Measurements from ENCODE around the gene KCNB1. TPM values are rescaled to one million over a fixed set of nuclear protein-coding genes. Genes with fewer than 3 reads are reported as not detected.
A peak's percentile ranks its signal among the peaks of the same experiment; 100 is the strongest.

The KCNB1 gene
- total RNA-seq, 2 experiments from 2014 or later, result not detected

DNA sequence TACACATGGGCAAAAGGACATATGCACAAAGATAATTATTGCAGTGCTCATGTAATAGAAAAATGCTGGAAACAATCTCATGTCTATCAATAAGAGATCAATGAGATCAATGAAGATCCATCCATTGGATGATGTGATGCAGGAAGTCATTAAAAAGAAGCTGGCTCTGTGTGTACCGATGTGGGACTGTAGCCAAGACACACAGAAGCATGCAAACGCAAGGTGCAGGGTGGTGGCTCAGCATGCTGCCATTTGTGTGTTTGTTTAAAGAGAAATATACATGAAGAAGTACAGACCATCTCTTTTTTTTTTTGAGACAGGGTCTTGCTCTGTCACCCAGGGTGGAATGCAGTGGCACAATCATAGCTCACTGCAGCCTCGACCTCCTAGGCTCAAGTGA lies 33.1 kb upstream of the KCNB1 start:
- ChIA-PET CTCF (interaction anchor here (0.6 kb wide), 1 partner anchor 184 kb away, joined by 3 read pairs; no protein-coding TSS in a partner anchor), POLR2A (no interaction called here)
- intact Hi-C loops (cut with DNase I, micrococcal nuclease), result no loop called here
- H3K27ac Mint-ChIP-seq, result no peak overlapping the region
- peaks cover 19% of the 10 kb centered on the region for H3K27me3 Mint-ChIP-seq
- no peak for ATAC-seq
- H3K36me3 Mint-ChIP-seq (ENCODE audit: low read depth), result no peaks in the 10 kb centered on the region
- H3K4me3 Mint-ChIP-seq, result no peak overlapping the region
- no peaks in the 10 kb centered on the region for H3K9me3 Mint-ChIP-seq (ENCODE audit: low read depth)
- no peaks in the 10 kb centered on the region for H3K4me1 Mint-ChIP-seq
- no peak for DNase-seq

DNA sequence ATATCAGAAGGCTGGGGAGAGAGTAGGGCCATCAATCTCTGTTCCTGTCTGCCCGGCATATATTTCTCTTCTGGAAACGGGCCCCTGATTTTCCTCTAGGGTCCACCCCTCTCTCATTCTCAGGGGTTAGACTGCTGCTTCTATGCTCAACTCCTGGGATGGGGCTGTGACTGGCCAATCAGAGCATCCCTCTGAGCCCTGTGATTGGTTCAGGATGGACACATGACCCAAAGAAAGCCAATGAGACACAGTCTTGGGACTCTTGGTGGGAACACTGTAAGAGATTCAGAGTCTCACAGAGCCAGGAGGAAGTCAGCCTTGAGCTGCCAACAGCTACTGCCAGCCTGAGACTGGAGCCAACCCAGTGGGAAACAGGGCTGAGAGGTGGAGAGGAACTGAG lies 31.0 kb upstream of the KCNB1 start:
- CTCF ChIA-PET, result interaction anchor here (1.1 kb wide), 1 partner anchor 180 kb away, joined by 3 read pairs; no protein-coding TSS in a partner anchor
- Mint-ChIP-seq H3K4me3 (no peak overlapping the region), H3K27ac (no peak overlapping the region), H3K36me3 (ENCODE audit: low read depth) (no peaks in the 10 kb centered on the region), H3K4me1 (peaks cover under 1% of the 10 kb centered on the region), H3K9me3 (ENCODE audit: low read depth) (no peaks in the 10 kb centered on the region), H3K27me3 (peaks cover 29% of the 10 kb centered on the region)
- DNase-seq, result no peak
- no peak for ATAC-seq
- POLR2A ChIA-PET, result no interaction called here
- intact Hi-C loops (cut with DNase I, micrococcal nuclease), result no loop called here

DNA sequence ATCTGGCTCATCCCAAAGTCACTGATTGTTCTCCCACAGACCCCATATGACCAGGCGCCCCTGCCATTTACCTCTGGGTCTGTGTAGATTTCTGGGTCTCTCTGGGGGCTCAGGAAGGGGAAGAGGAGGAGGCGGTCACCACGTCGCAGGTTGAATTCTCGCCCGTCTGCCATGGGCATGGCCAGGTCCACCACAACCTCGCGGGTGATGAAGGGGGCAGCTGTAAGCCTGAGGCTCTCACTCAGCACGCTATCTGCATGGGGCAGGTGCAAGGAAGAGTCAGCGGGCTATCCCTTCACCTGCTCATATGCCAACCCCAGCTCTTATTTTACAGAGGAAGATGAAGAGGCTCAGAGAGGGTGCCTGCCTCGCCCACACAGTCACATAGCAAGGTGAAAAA lies 30.5 kb upstream of the KCNB1 start:
- Mint-ChIP-seq H3K36me3 (ENCODE audit: low read depth) (no peaks in the 10 kb centered on the region), H3K4me3 (no peak overlapping the region), H3K27ac (no peak overlapping the region), H3K4me1 (peaks cover 2% of the 10 kb centered on the region), H3K27me3 (peaks cover 29% of the 10 kb centered on the region), H3K9me3 (ENCODE audit: low read depth) (no peaks in the 10 kb centered on the region)
- DNase-seq (no peak), ATAC-seq (no peak)
- POLR2A ChIA-PET, result no interaction called here
- CTCF ChIA-PET, result interaction anchor here (0.5 kb wide), 1 partner anchor 181 kb away, joined by 3 read pairs; no protein-coding TSS in a partner anchor
- intact Hi-C loops (cut with DNase I, micrococcal nuclease), result no loop called here

DNA sequence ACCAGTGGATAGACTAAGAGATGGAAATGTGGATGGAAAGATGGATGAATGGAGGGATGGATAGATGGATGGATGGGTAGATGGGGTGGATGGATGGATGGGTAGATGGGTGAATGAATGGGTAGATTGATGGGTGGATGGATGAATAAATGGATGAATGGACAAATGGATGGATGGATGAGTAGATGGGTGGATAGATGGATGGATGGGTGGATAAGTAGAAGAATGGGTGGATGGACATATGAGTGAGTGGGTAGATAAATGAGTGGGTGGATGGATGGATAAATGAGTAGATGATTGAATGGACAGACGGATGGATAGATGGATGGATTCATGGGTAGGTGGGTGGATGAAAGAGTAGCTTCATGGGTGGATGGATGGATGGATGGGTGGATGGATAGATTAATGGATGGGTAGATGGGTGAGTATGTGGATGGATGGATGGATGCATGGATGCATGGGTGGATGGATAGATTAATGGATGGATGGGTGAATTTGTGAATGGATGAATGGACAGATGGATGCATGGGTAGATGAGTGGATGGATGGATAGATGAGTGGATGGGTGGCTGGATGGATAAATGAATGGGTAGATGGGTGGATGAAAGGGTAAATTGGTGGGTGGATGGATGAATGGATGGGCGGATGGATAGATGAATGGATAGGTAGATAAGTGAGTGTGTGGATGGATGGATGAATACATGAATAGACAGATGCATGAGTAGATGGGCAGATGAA lies 29.5 kb upstream of the KCNB1 start:
- POLR2A ChIA-PET, result no interaction called here
- no peaks in the 10 kb centered on the region for H3K9me3 Mint-ChIP-seq (ENCODE audit: low read depth)
- CTCF ChIA-PET, result interaction anchor here (1.7 kb wide), 1 partner anchor 9 kb away, joined by 4 read pairs; no protein-coding TSS in a partner anchor

DNA sequence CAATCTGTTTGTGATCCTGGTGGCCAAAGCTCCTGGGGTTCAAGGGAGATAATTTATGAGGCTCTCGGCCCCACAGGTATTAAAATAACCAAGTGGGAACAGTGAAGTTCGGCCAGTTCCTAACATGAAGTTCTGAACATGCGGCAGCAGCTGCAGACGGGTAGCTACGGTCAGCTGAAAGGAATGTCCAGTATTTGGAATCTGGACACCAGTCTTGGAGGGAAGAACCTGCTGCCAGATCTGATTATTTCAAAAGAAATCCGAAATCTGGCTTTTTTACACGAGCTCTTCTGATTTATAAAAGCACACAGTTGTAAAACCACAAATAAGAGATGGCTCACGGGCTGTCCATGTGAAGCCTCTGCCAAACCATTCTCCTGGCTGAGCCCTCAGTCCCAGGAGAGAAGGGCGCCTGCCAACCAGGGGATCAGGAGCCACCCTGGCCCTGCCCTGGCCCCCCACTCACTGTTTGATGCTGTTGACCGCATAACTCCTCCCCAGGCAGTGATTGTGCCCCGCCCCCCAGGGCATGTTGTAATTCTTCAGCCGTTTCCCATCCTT lies 28.2 kb upstream of the KCNB1 start:
- peaks cover 34% of the 10 kb centered on the region for H3K27me3 Mint-ChIP-seq
- ChIA-PET CTCF (interaction anchor here (0.7 to 1.7 kb wide), 4 partner anchors 10 to 177 kb away, joined by 3 to 4 read pairs (median 3); no protein-coding TSS in a partner anchor), POLR2A (interaction anchor here (0.6 kb wide), 1 partner anchor 26 kb away, joined by 4 read pairs; no protein-coding TSS in a partner anchor)
- DNase-seq, result no peak
- no peak for ATAC-seq
- H3K4me3 Mint-ChIP-seq, result no peak overlapping the region
- no peaks in the 10 kb centered on the region for H3K9me3 Mint-ChIP-seq (ENCODE audit: low read depth)
- peaks cover 2% of the 10 kb centered on the region for H3K4me1 Mint-ChIP-seq
- intact Hi-C loops (cut with DNase I, micrococcal nuclease), result no loop called here
- no peaks in the 10 kb centered on the region for H3K36me3 Mint-ChIP-seq (ENCODE audit: low read depth)
- no peak overlapping the region for H3K27ac Mint-ChIP-seq

More for the DNA sequence above, 29.5 kb upstream of the KCNB1 start:
- no peak for ATAC-seq
- Mint-ChIP-seq H3K27ac (no peak overlapping the region), H3K4me3 (no peak overlapping the region), H3K36me3 (ENCODE audit: low read depth) (no peaks in the 10 kb centered on the region), H3K27me3 (peaks cover 32% of the 10 kb centered on the region), H3K4me1 (peaks cover 2% of the 10 kb centered on the region)
- intact Hi-C loops (cut with DNase I, micrococcal nuclease), result no loop called here
- DNase-seq, result no peak

DNA sequence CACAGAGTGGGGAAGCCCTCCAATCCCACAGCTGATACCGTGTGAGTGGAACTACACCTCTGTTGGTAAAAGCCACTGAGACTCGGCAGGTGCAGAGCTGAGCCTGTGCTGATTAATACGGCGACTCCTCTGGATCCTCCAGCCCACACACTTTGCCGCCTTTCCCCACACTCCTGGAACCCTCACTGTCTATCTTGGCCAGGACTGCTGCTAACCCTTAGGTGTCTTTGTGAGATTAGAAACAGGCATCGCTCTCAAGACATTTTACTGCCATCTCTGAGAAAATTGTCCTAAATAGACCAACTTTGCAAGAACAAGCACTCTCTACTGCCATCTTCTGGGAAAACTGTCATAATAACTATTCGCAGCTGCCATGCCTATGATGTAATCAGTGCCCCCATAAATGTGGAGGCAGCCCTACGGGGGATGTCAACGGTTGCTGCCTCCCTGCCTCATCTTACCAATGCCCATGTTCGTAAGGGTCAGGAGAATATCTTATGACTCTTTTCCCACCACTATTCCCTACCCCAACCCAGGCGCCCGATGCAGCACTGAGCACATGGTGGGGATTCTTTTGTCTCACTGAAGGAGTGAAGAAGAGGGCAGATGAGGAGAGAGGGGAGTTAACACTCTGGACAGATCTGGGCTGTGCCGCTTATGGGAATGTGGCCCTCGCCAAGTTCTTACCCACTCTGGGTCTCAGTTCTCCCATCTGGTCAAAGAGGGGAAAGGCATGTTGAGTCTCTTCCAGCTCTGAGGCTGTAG lies 26.1 kb upstream of the KCNB1 start:
- intact Hi-C loops (cut with DNase I, micrococcal nuclease), result loop anchor here in 1 of 2 experiments (1.0 kb wide), 1 partner anchor 174 kb away; no protein-coding TSS in a partner anchor
- ATAC-seq (no peak), DNase-seq (peak; percentile 8)
- Mint-ChIP-seq H3K4me1 (peaks cover 2% of the 10 kb centered on the region), H3K36me3 (ENCODE audit: low read depth) (no peaks in the 10 kb centered on the region), H3K9me3 (ENCODE audit: low read depth) (no peaks in the 10 kb centered on the region), H3K27me3 (peaks cover 30% of the 10 kb centered on the region), H3K27ac (no peak overlapping the region), H3K4me3 (no peak overlapping the region)
- ChIA-PET CTCF (interaction anchor here (0.6 to 2.0 kb wide), 8 partner anchors 33 to 185 kb away, joined by 3 to 5 read pairs (median 4); no protein-coding TSS in a partner anchor), POLR2A (no interaction called here)

DNA sequence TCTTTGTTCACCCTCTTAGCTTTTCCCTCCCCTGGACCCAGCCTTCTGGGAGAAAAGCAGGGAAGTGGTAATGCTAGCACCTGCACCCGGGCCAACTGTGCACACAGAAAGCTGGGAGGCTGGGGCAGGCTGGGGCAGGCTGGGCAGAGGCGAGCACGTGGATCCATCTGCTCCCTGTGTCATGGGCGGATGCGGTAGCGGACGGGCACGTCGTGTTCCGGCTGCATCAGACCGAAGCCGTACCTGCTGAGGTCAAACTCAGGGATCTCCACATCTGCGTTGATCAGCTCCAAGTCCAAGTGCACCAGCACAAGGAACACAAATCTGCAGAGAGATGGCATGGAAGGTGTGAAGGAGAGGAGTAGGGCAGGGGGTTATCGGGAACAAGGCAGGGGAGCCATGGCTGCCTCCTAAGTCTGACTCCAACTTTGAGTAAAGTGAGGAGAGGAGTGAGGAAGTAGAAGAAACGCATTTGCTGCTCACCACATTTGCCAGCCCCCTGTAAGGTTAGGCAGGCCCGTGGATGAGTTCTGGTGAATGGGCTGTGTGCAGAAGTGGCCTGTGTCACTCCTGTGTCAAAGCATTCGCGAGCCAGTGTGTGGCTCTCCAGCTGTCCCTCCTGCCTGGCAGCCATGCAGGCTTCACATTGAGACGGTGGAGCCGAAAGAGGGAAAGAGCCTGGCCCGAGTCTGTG lies 25.4 kb upstream of the KCNB1 start:
- no peak overlapping the region for H3K4me3 Mint-ChIP-seq
- H3K27me3 Mint-ChIP-seq, result peaks cover 30% of the 10 kb centered on the region
- H3K9me3 Mint-ChIP-seq (ENCODE audit: low read depth), result no peaks in the 10 kb centered on the region

DNA sequence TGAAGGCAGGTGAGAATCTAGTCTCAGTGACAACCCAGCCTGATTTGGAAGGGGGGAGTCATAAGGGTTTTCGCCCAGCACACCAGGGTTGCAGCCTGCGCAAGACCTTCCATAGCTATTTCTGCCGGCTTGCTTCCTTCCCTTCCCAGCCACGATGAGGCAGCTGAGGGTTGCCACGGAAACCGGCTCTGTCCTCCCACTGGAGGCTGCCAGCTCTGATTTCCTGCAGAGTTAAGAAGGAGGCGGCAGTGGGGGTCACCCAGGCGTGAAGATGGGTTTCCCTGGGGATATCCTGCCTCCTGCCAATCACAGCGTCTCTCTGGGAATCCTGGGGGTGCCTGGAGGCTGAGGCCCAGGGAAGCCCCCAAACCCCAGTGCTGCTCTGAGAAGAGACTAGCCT lies 23.1 kb upstream of the KCNB1 start:
- peaks cover 27% of the 10 kb centered on the region for H3K27me3 Mint-ChIP-seq
- intact Hi-C loops (cut with DNase I, micrococcal nuclease), result no loop called here
- no peak for ATAC-seq
- no peak overlapping the region for H3K27ac Mint-ChIP-seq
- H3K4me1 Mint-ChIP-seq, result peaks cover 2% of the 10 kb centered on the region
- DNase-seq, result no peak
- no peaks in the 10 kb centered on the region for H3K9me3 Mint-ChIP-seq (ENCODE audit: low read depth)
- H3K36me3 Mint-ChIP-seq (ENCODE audit: low read depth), result no peaks in the 10 kb centered on the region
- POLR2A ChIA-PET, result no interaction called here
- no peak overlapping the region for H3K4me3 Mint-ChIP-seq
- CTCF ChIA-PET, result interaction anchor here (0.9 to 1.1 kb wide), 3 partner anchors 12 to 175 kb away, joined by 3 read pairs; no protein-coding TSS in a partner anchor

More for the DNA sequence above, 25.4 kb upstream of the KCNB1 start:
- intact Hi-C loops (cut with DNase I, micrococcal nuclease), result loop anchor here in 1 of 2 experiments (1.0 kb wide), 1 partner anchor 174 kb away; no protein-coding TSS in a partner anchor
- no peak for ATAC-seq
- no peak for DNase-seq
- Mint-ChIP-seq H3K36me3 (ENCODE audit: low read depth) (no peaks in the 10 kb centered on the region), H3K4me1 (peaks cover 2% of the 10 kb centered on the region), H3K27ac (no peak overlapping the region)
- ChIA-PET POLR2A (no interaction called here), CTCF (interaction anchor here (0.6 to 2.0 kb wide), 11 partner anchors 8 to 185 kb away, joined by 3 to 5 read pairs (median 4); no protein-coding TSS in a partner anchor)

DNA sequence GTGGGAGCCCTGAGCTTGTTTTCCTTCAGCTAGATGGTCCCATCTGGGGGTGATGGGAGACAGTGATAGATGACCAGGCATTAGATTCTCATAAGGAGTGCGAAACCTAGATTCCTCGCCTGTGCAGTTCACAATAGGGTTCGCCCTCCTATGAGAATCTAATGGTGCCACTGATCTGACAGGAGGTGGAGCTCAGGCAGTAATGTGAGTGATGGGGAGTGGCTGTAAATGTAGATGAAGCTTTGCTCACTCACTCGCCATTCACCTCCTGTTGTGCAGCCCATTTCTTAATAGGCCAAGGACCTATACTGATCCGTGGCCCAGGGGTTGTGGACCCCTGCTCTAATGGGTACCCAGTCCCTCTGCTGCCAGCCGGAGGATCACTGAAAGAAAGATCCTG lies 20.7 kb upstream of the KCNB1 start:
- no peak overlapping the region for H3K27ac Mint-ChIP-seq
- ATAC-seq, result no peak
- ChIA-PET POLR2A (no interaction called here), CTCF (no interaction called here)
- no peaks in the 10 kb centered on the region for H3K9me3 Mint-ChIP-seq (ENCODE audit: low read depth)
- no peak for DNase-seq
- intact Hi-C loops (cut with DNase I, micrococcal nuclease), result no loop called here
- no peaks in the 10 kb centered on the region for H3K4me1 Mint-ChIP-seq
- H3K4me3 Mint-ChIP-seq, result no peak overlapping the region
- H3K27me3 Mint-ChIP-seq, result peaks cover 24% of the 10 kb centered on the region
- no peaks in the 10 kb centered on the region for H3K36me3 Mint-ChIP-seq (ENCODE audit: low read depth)

DNA sequence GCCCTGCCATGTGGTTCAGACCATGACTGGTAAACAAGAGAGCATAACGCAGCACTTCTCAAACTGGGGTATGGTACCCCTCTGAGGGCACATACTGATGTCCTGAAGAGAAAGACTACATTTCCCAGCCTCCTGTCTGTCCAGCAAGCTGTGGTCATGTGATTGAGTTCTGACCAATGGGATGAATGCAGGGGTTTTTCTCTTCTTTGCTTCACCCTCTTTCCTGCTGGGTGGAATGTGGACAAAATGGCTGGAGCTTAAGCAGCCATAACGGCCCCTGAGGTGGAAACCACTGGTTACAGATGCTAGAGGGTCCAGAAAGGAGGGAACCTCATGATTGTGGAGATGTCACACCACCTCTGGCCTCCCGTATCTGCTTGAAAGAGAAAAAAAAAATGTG lies 19.4 kb upstream of the KCNB1 start:
- intact Hi-C loops (cut with DNase I, micrococcal nuclease), result no loop called here
- H3K4me1 Mint-ChIP-seq, result no peaks in the 10 kb centered on the region
- ChIA-PET POLR2A (interaction anchor here (0.7 kb wide), 1 partner anchor 88 kb away, joined by 10 read pairs; no protein-coding TSS in a partner anchor), CTCF (no interaction called here)
- no peaks in the 10 kb centered on the region for H3K36me3 Mint-ChIP-seq (ENCODE audit: low read depth)
- H3K9me3 Mint-ChIP-seq (ENCODE audit: low read depth), result no peaks in the 10 kb centered on the region
- no peak overlapping the region for H3K27ac Mint-ChIP-seq
- peaks cover 21% of the 10 kb centered on the region for H3K27me3 Mint-ChIP-seq
- DNase-seq (no peak), ATAC-seq (no peak)
- no peak overlapping the region for H3K4me3 Mint-ChIP-seq

DNA sequence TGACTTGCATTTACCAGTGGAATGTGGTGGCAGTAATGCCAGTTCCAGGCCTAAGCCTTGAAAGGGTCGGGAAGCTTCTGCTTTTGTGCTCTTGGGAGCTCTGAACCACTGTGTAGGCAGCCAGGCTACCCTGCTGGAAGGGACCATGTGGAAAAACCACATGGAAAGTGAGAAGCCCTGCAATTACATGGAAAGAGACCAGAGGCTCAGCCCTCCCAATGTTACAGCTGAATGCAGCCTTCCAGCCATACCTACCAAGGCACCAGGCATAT lies 14.9 kb upstream of the KCNB1 start:
- intact Hi-C loops (cut with DNase I, micrococcal nuclease), result no loop called here
- DNase-seq (no peak), ATAC-seq (no peak)
- POLR2A ChIA-PET, result no interaction called here
- Mint-ChIP-seq H3K27me3 (peaks cover 22% of the 10 kb centered on the region), H3K9me3 (ENCODE audit: low read depth) (no peaks in the 10 kb centered on the region), H3K27ac (no peak overlapping the region), H3K36me3 (ENCODE audit: low read depth) (no peaks in the 10 kb centered on the region), H3K4me1 (no peaks in the 10 kb centered on the region), H3K4me3 (no peak overlapping the region)
- CTCF ChIA-PET, result interaction anchor here (1.2 to 1.3 kb wide), 2 partner anchors 14 to 113 kb away, joined by 4 to 5 read pairs; no protein-coding TSS in a partner anchor
